Neural crest cell (in vitro differentiated cells): ENCODE measurements around the gene PLA2G4C. TPM values are rescaled to one million over a fixed set of nuclear protein-coding genes. Genes with fewer than 3 reads are reported as not detected.

Source experiments
- DNase-seq: peaks from one replicate; pipeline ENCODE4 v3.0.0; 2021; ENCODE audit warnings: low read depth, mixed read lengths, low spot score
- H3K27ac Mint-ChIP-seq: one replicate; pipeline ENCODE4 v1.8.0; 2021; ENCODE audit warnings: mild to moderate bottlenecking, mixed read lengths; ENCODE audit not compliant: unreplicated experiment
- H3K27me3 Mint-ChIP-seq: 2 replicates; pipeline ENCODE4 v1.8.0; 2021; ENCODE audit warnings: low read depth, mild to moderate bottlenecking, mixed read lengths
- H3K36me3 Mint-ChIP-seq: 2 replicates; pipeline ENCODE4 v1.8.0; 2021; ENCODE audit warnings: low read depth, mild to moderate bottlenecking, mixed read lengths
- H3K4me1 Mint-ChIP-seq: 2 replicates; pipeline ENCODE4 v1.8.0; 2021; ENCODE audit warnings: mixed read lengths
- H3K4me3 Mint-ChIP-seq: one replicate; pipeline ENCODE4 v1.8.0; 2021; ENCODE audit warnings: mild to moderate bottlenecking, mixed read lengths
- H3K9me3 Mint-ChIP-seq: 2 replicates; pipeline ENCODE4 v1.8.0; 2021; ENCODE audit warnings: mixed read lengths
- total RNA-seq: library from RNA; stranded (reverse); gene quantifications from 2 replicates; pipeline ENCODE4 v1.2.1, GENCODE V29; 2021
- TF ChIP-seq, protein P1 (sequence below): fragments of 200-600 bp; sonication (generic); conservative IDR thresholded peaks from 2 replicates; pipeline ENCODE4 v1.5.0; 2021; ENCODE audit warnings: antibody characterized with exemption, mild to moderate bottlenecking

The PLA2G4C gene
- total RNA-seq, 1 donor from 2014 or later = 2.0 TPM

DNA sequence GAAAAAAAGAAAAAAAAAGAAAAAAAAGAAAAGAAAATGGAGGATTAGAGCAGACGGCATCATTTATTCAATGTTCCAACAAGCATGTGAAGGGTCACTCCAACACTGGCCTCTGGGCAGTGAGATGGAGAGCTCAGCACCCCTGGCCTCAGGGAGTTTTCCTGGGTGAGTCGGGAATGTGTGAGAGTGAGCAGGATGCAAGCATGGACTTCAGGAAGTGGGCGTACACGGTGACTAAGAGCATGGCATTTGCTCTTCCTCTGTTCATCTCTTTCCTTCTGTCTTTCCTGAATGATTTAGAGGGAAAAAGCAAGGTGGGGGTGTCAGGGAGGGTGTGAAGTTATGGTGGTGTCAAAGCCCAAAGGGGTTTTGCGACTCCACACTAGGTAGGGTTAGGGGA lies 66.1 kb downstream of the PLA2G4C start:
- DNase-seq = no peak
- Mint-ChIP-seq H3K4me1 (no peaks in the 10 kb centered on the region), H3K9me3 (peaks cover 22% of the 10 kb centered on the region), H3K36me3 (peaks cover 4% of the 10 kb centered on the region), H3K27me3 (peaks cover 23% of the 10 kb centered on the region), H3K27ac (no peak overlapping the region), H3K4me3 (no peak overlapping the region)
- TF ChIP-seq, protein P1, sequence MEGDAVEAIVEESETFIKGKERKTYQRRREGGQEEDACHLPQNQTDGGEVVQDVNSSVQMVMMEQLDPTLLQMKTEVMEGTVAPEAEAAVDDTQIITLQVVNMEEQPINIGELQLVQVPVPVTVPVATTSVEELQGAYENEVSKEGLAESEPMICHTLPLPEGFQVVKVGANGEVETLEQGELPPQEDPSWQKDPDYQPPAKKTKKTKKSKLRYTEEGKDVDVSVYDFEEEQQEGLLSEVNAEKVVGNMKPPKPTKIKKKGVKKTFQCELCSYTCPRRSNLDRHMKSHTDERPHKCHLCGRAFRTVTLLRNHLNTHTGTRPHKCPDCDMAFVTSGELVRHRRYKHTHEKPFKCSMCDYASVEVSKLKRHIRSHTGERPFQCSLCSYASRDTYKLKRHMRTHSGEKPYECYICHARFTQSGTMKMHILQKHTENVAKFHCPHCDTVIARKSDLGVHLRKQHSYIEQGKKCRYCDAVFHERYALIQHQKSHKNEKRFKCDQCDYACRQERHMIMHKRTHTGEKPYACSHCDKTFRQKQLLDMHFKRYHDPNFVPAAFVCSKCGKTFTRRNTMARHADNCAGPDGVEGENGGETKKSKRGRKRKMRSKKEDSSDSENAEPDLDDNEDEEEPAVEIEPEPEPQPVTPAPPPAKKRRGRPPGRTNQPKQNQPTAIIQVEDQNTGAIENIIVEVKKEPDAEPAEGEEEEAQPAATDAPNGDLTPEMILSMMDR = no peak

DNA sequence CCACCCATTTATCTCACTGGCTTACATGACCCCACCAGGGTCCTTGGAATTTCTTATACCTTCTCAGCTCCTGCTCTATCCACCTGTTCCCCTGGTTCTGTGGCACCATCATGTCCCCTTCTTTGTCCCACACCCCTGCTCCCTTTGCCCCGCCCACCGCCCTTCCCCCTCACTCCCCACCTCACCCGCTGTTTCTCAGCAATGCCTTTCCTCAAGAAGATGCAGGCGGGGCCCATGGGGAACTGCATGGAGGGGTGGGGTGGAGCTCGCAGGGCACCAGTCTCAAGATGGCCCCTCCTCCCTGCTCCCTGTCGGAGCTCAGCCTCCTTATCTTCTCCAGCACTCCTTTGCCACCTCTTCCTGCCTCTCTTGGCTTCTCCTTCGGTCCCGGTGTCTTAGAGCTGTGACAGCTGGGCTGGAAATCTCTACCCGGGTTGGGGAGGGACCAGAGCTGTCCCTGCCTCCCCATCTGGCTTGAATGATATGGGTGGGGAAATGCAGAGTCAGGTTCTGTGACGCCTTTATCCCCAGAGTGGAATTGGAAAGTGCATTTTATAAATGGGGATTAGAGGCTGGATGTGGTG lies 66.8 kb downstream of the PLA2G4C start, which contains the start of gene CABP5:
Gene CABP5, minus strand, starts transcription at position 405 of the 584 bp plus-strand sequence. Its CDS starts 157 bp downstream, at position 248.
- TF ChIP-seq, protein P1 = no peak
- Mint-ChIP-seq H3K4me3 (no peak within 1 kb of the TSS), H3K4me1 (no peaks in the 10 kb centered on the region), H3K9me3 (peaks cover 14% of the 10 kb centered on the region), H3K27ac (peak within 1 kb of the TSS; percentile 43), H3K36me3 (peaks cover 4% of the 10 kb centered on the region), H3K27me3 (peaks cover 25% of the 10 kb centered on the region)
- no peak for DNase-seq

DNA sequence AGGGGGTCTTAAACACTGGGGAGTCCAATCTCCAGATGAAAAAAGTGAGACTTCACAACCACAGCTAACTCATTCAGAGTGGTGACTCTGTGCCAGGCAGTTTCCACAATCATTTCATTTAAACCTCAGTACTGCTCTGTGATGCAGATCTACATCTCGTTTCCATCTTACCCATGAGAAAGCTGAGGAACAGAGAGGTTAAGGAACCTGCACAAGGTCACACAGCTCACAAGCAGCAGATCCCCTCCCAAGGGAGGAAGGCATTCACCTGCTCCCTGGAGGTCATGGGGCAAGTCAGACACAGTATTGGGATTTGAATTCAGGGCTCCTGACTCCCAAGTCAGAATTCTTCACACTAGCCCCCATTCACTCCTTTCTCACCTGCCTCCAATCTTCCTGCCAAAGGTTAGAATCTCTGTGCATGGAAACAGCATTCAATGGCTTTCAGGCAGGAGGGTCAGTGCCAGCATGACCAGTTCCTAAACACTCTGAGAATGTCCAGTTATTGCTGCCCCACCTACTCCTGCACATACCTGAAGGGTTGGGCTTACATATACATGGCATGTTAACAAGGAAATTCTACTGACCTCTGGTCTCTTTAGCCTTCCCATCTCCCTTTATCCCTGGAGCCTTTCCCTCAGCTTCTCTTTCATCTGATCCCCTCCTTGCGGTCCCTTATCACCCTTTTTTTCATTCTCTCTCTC lies 68.6 kb downstream of the PLA2G4C start:
- no peak overlapping the region for H3K4me3 Mint-ChIP-seq
- peaks cover 9% of the 10 kb centered on the region for H3K9me3 Mint-ChIP-seq
- TF ChIP-seq, protein P1 = no peak
- H3K4me1 Mint-ChIP-seq = no peaks in the 10 kb centered on the region
- no peak overlapping the region for H3K27ac Mint-ChIP-seq
- DNase-seq = no peak
- peaks cover 2% of the 10 kb centered on the region for H3K36me3 Mint-ChIP-seq
- peaks cover 23% of the 10 kb centered on the region for H3K27me3 Mint-ChIP-seq

DNA sequence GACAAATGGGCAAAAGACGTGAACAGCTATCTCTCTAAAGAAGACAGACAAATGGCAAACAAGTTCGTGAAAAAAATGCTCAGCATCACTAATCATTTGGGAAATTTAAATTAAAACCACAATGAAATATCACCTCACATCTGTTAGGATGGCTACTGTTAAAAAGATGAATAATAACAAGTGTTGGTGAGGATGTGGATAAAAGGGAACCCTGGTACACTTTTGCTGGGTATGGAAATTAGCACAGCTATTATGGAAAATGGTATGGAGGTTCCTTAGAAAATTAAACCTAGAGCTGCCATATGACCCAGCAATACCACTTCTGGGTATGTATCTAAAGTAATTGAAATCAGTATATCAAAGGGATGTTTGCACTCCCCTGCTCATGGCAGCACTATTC lies 73.9 kb downstream of the PLA2G4C start:
- no peak for DNase-seq
- Mint-ChIP-seq H3K4me3 (no peak overlapping the region), H3K27ac (no peak overlapping the region), H3K36me3 (no peaks in the 10 kb centered on the region), H3K9me3 (peaks cover 15% of the 10 kb centered on the region), H3K4me1 (no peaks in the 10 kb centered on the region), H3K27me3 (peaks cover 34% of the 10 kb centered on the region)
- TF ChIP-seq, protein P1 = no peak

DNA sequence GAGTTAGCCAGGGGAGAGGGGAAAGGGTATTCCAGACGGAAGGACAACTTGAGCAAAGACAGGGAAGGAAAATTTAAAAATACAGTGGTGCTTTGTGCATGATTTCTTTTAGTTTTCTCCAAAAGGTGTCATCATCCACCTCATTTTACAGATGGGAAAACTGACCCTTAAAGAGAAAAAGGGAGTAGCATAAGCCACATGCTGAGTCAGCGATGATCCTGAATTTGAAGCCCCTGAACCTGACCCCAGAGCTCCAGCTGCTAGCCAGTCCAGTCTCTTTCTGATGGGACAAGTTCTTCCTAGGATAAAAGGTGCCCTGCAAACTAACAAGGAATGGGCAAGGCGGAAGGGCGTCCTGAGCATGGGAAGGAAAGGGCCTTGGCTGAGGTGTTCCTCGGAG lies 77.0 kb downstream of the PLA2G4C start:
- no peaks in the 10 kb centered on the region for H3K4me1 Mint-ChIP-seq
- no peak overlapping the region for H3K27ac Mint-ChIP-seq
- no peak for DNase-seq
- TF ChIP-seq, protein P1 = no peak
- H3K36me3 Mint-ChIP-seq = no peaks in the 10 kb centered on the region
- H3K4me3 Mint-ChIP-seq = no peak overlapping the region
- peaks cover 35% of the 10 kb centered on the region for H3K27me3 Mint-ChIP-seq
- H3K9me3 Mint-ChIP-seq = peaks cover 13% of the 10 kb centered on the region
